RWPE1 (cell line): Measurements from ENCODE around the gene PLIN1.

Experiments
- CTCF ChIA-PET: fragments of 350-600 bp; sonication (Branson Sonifier 250); formaldehyde crosslinking; extraction: SDS; loops from one replicate; lab custom pipeline; 2021; lab: Yijun Ruan, JAX
- POLR2A ChIA-PET: fragments of 400-600 bp; formaldehyde crosslinking; extraction: SDS; loops from one replicate; lab custom pipeline; 2020; ENCODE audit warnings: antibody characterized with exemption; ENCODE audit not compliant: low non-redundant PET; lab: Yijun Ruan, JAX
- DNase-seq: peaks from one replicate; pipeline ENCODE4 v3.0.0; 2012; ENCODE audit warnings: low spot score
- H3K27ac ChIP-seq: fragments of 450-650 bp; 2 replicates; pipeline ENCODE4 v1.5.1; 2017
- CTCF ChIP-seq: fragments of 450-650 bp; conservative IDR thresholded peaks from 2 replicates; pipeline ENCODE4 v1.5.1; 2017; ENCODE audit warnings: low read depth, mild to moderate bottlenecking

Gene PLIN1

GRCh38 chr15:89679212-89679611, at the start of gene PLIN1:
Gene PLIN1, minus strand, starts transcription at chr15:89679367. Its CDS starts 1,878 bp downstream, at chr15:89677489.
- DNase-seq: no peak
- H3K27ac ChIP-seq: no peak within 1 kb of the TSS
- POLR2A ChIA-PET: no interaction called here
- CTCF ChIA-PET: no interaction called here
- TF ChIP-seq CTCF: no peak

- ChIA-PET POLR2A (interaction anchor here (0.6 kb wide), 1 partner anchor 521 kb away, joined by 3 read pairs; the partner anchor contains the start of gene TTLL13), CTCF (interaction anchor here (0.6 to 1.3 kb wide), 3 partner anchors 108 to 147 kb away, joined by 3 to 4 read pairs (median 3); no protein-coding TSS in a partner anchor)
- H3K27ac ChIP-seq: no peak overlapping the region
- no peak for DNase-seq
- TF ChIP-seq CTCF: no peak
Observed at GRCh38 chr15:89728254-89728653, 49.1 kb upstream of the PLIN1 start.

GRCh38 chr15:89725064-89725463, 45.9 kb upstream of the PLIN1 start:
- no peak for TF ChIP-seq CTCF
- no peak for DNase-seq
- ChIA-PET POLR2A (no interaction called here), CTCF (no interaction called here)
- no peak overlapping the region for H3K27ac ChIP-seq

- ChIA-PET CTCF (interaction anchor here (0.6 to 1.0 kb wide), 2 partner anchors 14 to 162 kb away, joined by 3 read pairs; no protein-coding TSS in a partner anchor), POLR2A (no interaction called here)
Observed at GRCh38 chr15:89724621-89725020, 45.5 kb upstream of the PLIN1 start.

GRCh38 chr15:89723031-89723430, 43.9 kb upstream of the PLIN1 start:
- CTCF ChIA-PET: no interaction called here
- POLR2A ChIA-PET: no interaction called here
- no peak for DNase-seq
- TF ChIP-seq CTCF: no peak
- no peak overlapping the region for H3K27ac ChIP-seq

More at GRCh38 chr15:89724621-89725020, 45.5 kb upstream of the PLIN1 start:
- DNase-seq: no peak
- no peak overlapping the region for H3K27ac ChIP-seq
- no peak for TF ChIP-seq CTCF

- DNase-seq: no peak
- no peak for TF ChIP-seq CTCF
- H3K27ac ChIP-seq: no peak overlapping the region
- POLR2A ChIA-PET: no interaction called here
- CTCF ChIA-PET: no interaction called here
Observed at GRCh38 chr15:89714775-89715174, 35.6 kb upstream of the PLIN1 start.

- H3K27ac ChIP-seq: no peak overlapping the region
- no peak for TF ChIP-seq CTCF
- ChIA-PET CTCF (no interaction called here), POLR2A (no interaction called here)
- no peak for DNase-seq
Observed at GRCh38 chr15:89707577-89707976, 28.4 kb upstream of the PLIN1 start.
